MM.1S (cell line): ENCODE data around the gene MMS19.

ENCODE experiments used
- DNase-seq: peaks from one replicate; pipeline ENCODE4 v3.0.0-alpha.2; 2015
- H2AFZ ChIP-seq: fragments of 300-600 bp; sonication (generic); 2 replicates; pipeline ENCODE4 v1.6.0; 2016; ENCODE audit warnings: antibody characterized with exemption, low read length
- H3F3A ChIP-seq: fragments of 300-600 bp; sonication (generic); 2 replicates; pipeline ENCODE4 v1.6.1; 2016; ENCODE audit warnings: mild to moderate bottlenecking, antibody characterized with exemption, low read length, moderate library complexity, mixed read lengths; ENCODE audit not compliant: insufficient read depth
- H3K27ac ChIP-seq: fragments of 300-600 bp; sonication (generic); 2 replicates; pipeline ENCODE4 v1.5.1; 2016; ENCODE audit warnings: mild to moderate bottlenecking, low read length
- H3K27me3 ChIP-seq: fragments of 300-600 bp; sonication (generic); replicated peaks from 2 replicates; pipeline ENCODE4 v1.6.0; 2016; ENCODE audit warnings: low read length; ENCODE audit not compliant: insufficient read depth
- H3K36me3 ChIP-seq: fragments of 300-600 bp; sonication (generic); replicated peaks from 2 replicates; pipeline ENCODE4 v1.6.1; 2016; ENCODE audit warnings: mild to moderate bottlenecking, low read length, mixed read lengths; ENCODE audit not compliant: insufficient read depth
- H3K4me1 ChIP-seq: fragments of 300-600 bp; sonication (generic); 2 replicates; pipeline ENCODE4 v1.6.1; 2016; ENCODE audit warnings: low read length, mixed read lengths
- H3K4me2 ChIP-seq: fragments of 300-600 bp; sonication (generic); 2 replicates; pipeline ENCODE4 v1.6.0; 2016; ENCODE audit warnings: low read depth, low read length
- H3K4me3 ChIP-seq: fragments of 300-600 bp; sonication (generic); 2 replicates; pipeline ENCODE4 v1.5.1; 2016; ENCODE audit warnings: low read length, mixed read lengths
- H3K79me2 ChIP-seq: fragments of 300-600 bp; sonication (generic); 2 replicates; pipeline ENCODE4 v1.6.1; 2016; ENCODE audit warnings: mixed run types, low read length, mixed read lengths
- H3K9ac ChIP-seq: fragments of 300-600 bp; sonication (generic); 2 replicates; pipeline ENCODE4 v1.6.1; 2016; ENCODE audit warnings: low read length, mixed read lengths
- H3K9me2 ChIP-seq: fragments of 300-600 bp; sonication (generic); replicated peaks from 2 replicates; pipeline ENCODE4 v1.6.1; 2016; ENCODE audit warnings: mild to moderate bottlenecking, low read length, mixed read lengths; ENCODE audit not compliant: insufficient read depth
- H3K9me3 ChIP-seq: fragments of 300-600 bp; sonication (generic); replicated peaks from 2 replicates; pipeline ENCODE4 v1.6.1; 2016; ENCODE audit warnings: mild to moderate bottlenecking, low read length, mixed read lengths; ENCODE audit not compliant: insufficient read depth
- H4K20me1 ChIP-seq: fragments of 300-600 bp; sonication (generic); 2 replicates; pipeline ENCODE4 v1.6.1; 2016; ENCODE audit warnings: mild to moderate bottlenecking, low read length, moderate library complexity, mixed read lengths; ENCODE audit not compliant: insufficient read depth
- CTCF ChIP-seq: fragments of 300-600 bp; sonication (generic); IDR thresholded peaks from 2 replicates; pipeline ENCODE4 v1.5.1; 2016; ENCODE audit warnings: antibody characterized with exemption, low read length, mixed read lengths
- EZH2 ChIP-seq: fragments of 300-600 bp; sonication (generic); optimal IDR thresholded peaks from 2 replicates; pipeline ENCODE3; 2017; ENCODE audit warnings: low read depth, mild to moderate bottlenecking, antibody characterized with exemption, low read length, mixed read lengths
- EZH2phosphoT487 ChIP-seq: fragments of 300-600 bp; sonication (generic); IDR thresholded peaks from 2 replicates; pipeline ENCODE4 v1.6.1; 2018; ENCODE audit warnings: antibody characterized with exemption, low read length

The MMS19 gene

GRCh38 chr10:97522071-97522470 lies 23.8 kb upstream of the MMS19 start:
- Histone ChIP-seq H3K36me3 (no peaks in the 10 kb centered on the region), H3K9ac (no peak overlapping the region), H3F3A (no peaks in the 10 kb centered on the region), H3K4me2 (no peak overlapping the region), H3K9me3 (no peaks in the 10 kb centered on the region), H3K27ac (no peak overlapping the region), H2AFZ (no peak overlapping the region), H3K4me1 (no peaks in the 10 kb centered on the region), H3K4me3 (no peak overlapping the region), H3K79me2 (no peaks in the 10 kb centered on the region), H4K20me1 (no peaks in the 10 kb centered on the region), H3K9me2 (no peaks in the 10 kb centered on the region), H3K27me3 (no peaks in the 10 kb centered on the region)
- no peak for DNase-seq
- TF ChIP-seq EZH2 (no peak), EZH2phosphoT487 (no peak), CTCF (no peak)

- no peaks in the 10 kb centered on the region for H4K20me1 ChIP-seq
- H2AFZ ChIP-seq: no peak overlapping the region
- no peak for TF ChIP-seq CTCF
- no peak for TF ChIP-seq EZH2
- TF ChIP-seq EZH2phosphoT487: no peak
- H3K79me2 ChIP-seq: no peaks in the 10 kb centered on the region
- H3K9me2 ChIP-seq: no peaks in the 10 kb centered on the region
- no peaks in the 10 kb centered on the region for H3K36me3 ChIP-seq
- no peaks in the 10 kb centered on the region for H3K27me3 ChIP-seq
- H3K4me2 ChIP-seq: no peak overlapping the region
- H3K4me1 ChIP-seq: no peaks in the 10 kb centered on the region
- no peak overlapping the region for H3K27ac ChIP-seq
- no peak for DNase-seq
- H3K4me3 ChIP-seq: no peak overlapping the region
- no peaks in the 10 kb centered on the region for H3K9me3 ChIP-seq
- H3F3A ChIP-seq: no peaks in the 10 kb centered on the region
- H3K9ac ChIP-seq: no peak overlapping the region
Measured at GRCh38 chr10:97520978-97521761, 22.9 kb upstream of the MMS19 start.

GRCh38 chr10:97520520-97520919 lies 22.3 kb upstream of the MMS19 start:
- H2AFZ ChIP-seq: no peak overlapping the region
- no peaks in the 10 kb centered on the region for H3K9me2 ChIP-seq
- H3K27me3 ChIP-seq: no peaks in the 10 kb centered on the region
- TF ChIP-seq EZH2phosphoT487 (no peak), EZH2 (no peak), CTCF (no peak)
- no peak overlapping the region for H3K4me2 ChIP-seq
- no peaks in the 10 kb centered on the region for H3K9me3 ChIP-seq
- H3K4me1 ChIP-seq: no peaks in the 10 kb centered on the region
- H4K20me1 ChIP-seq: no peaks in the 10 kb centered on the region
- H3K9ac ChIP-seq: no peak overlapping the region
- H3K27ac ChIP-seq: no peak overlapping the region
- DNase-seq: no peak
- no peaks in the 10 kb centered on the region for H3K36me3 ChIP-seq
- no peaks in the 10 kb centered on the region for H3K79me2 ChIP-seq
- no peak overlapping the region for H3K4me3 ChIP-seq
- no peaks in the 10 kb centered on the region for H3F3A ChIP-seq
